HEK293 (cell line): ENCODE measurements around the gene SLC12A8.

Source experiments
- CTCF ChIA-PET: fragments of 350-600 bp; formaldehyde crosslinking; extraction: SDS; loops from one replicate; lab custom pipeline; 2021; ENCODE audit warnings: antibody characterized with exemption; lab: Yijun Ruan, JAX
- POLR2A ChIA-PET: fragments of 300-600 bp; formaldehyde crosslinking; extraction: SDS; loops from one replicate; lab custom pipeline; 2020; ENCODE audit warnings: antibody characterized with exemption, inconsistent platforms; lab: Yijun Ruan, JAX
- H3K27ac ChIP-seq: fragments of 200-500 bp; sonication (Bioruptor generic); 2 replicates; pipeline ENCODE4 v1.5.1; 2014; ENCODE audit warnings: low read depth, low read length, control low read depth, inconsistent platforms; ENCODE audit errors: extremely low read depth
- H3K36me3 ChIP-seq, 2 experiments: fragments of 200-500 bp in 1 of 2; sonication (Bioruptor generic) in 1 of 2; 1 replicate in 1 of 2; 2 replicates in 1 of 2; pipeline ENCODE4 v1.5.1; 2014 to 2017; ENCODE audit warnings: inconsistent platforms in 2 of 2, low read length in 2 of 2; ENCODE audit not compliant: control insufficient read depth in 2 of 2, insufficient read depth in 1 of 2
- H3K4me1 ChIP-seq: fragments of 200-500 bp; sonication (Bioruptor generic); 2 replicates; pipeline ENCODE4 v1.5.1; 2014; ENCODE audit warnings: mild to moderate bottlenecking, low read length, inconsistent platforms; ENCODE audit not compliant: control insufficient read depth, insufficient read depth
- H3K4me3 ChIP-seq: 2 replicates; pipeline ENCODE4 v1.5.1; 2011; ENCODE audit warnings: low read depth, mild to moderate bottlenecking, control low read depth, low read length, moderate library complexity
- H3K9me3 ChIP-seq: fragments of 200-500 bp; sonication (Bioruptor generic); 2 replicates; pipeline ENCODE4 v1.5.1; 2014; ENCODE audit warnings: low read depth, low read length, inconsistent platforms; ENCODE audit not compliant: control insufficient read depth, insufficient read depth
- KLF16 ChIP-seq: fragments of 450-650 bp; formaldehyde crosslinking; IDR thresholded peaks from 2 replicates; pipeline ENCODE4 v1.5.1; 2017; ENCODE audit warnings: missing biosample characterization, missing genetic modification characterization
- OSR2 ChIP-seq: fragments of 450-650 bp; formaldehyde crosslinking; IDR thresholded peaks from 2 replicates; pipeline ENCODE4 v1.5.1; 2016; ENCODE audit warnings: missing biosample characterization, missing genetic modification characterization
- SP2 ChIP-seq: fragments of 450-650 bp; formaldehyde crosslinking; IDR thresholded peaks from 2 replicates; pipeline ENCODE4 v1.5.1; 2016; ENCODE audit warnings: missing biosample characterization, missing genetic modification characterization
- ZBTB1 ChIP-seq: fragments of 450-650 bp; formaldehyde crosslinking; IDR thresholded peaks from 2 replicates; pipeline ENCODE4 v1.5.1; 2016; ENCODE audit warnings: missing biosample characterization, missing genetic modification characterization
- ZBTB8A ChIP-seq: fragments of 450-650 bp; formaldehyde crosslinking; IDR thresholded peaks from 2 replicates; pipeline ENCODE4 v1.5.1; 2016; ENCODE audit warnings: missing biosample characterization, missing genetic modification characterization
- ZFHX2 ChIP-seq: fragments of 450-650 bp; formaldehyde crosslinking; conservative IDR thresholded peaks from 2 replicates; pipeline ENCODE4 v1.5.1; 2016; ENCODE audit warnings: missing biosample characterization, missing genetic modification characterization
- ZFP3 ChIP-seq: fragments of 450-650 bp; formaldehyde crosslinking; IDR thresholded peaks from 2 replicates; pipeline ENCODE4 v1.5.1; 2016; ENCODE audit warnings: low read depth, missing biosample characterization, missing genetic modification characterization
- ZIC2 ChIP-seq: fragments of 450-650 bp; formaldehyde crosslinking; IDR thresholded peaks from 2 replicates; pipeline ENCODE4 v1.5.1; 2016; ENCODE audit warnings: missing biosample characterization, missing genetic modification characterization
- ZNF10 ChIP-seq: fragments of 450-650 bp; formaldehyde crosslinking; IDR thresholded peaks from 2 replicates; pipeline ENCODE4 v1.5.1; 2017; ENCODE audit warnings: missing biosample characterization, missing genetic modification characterization
- ZNF140 ChIP-seq: fragments of 450-650 bp; formaldehyde crosslinking; IDR thresholded peaks from 2 replicates; pipeline ENCODE4 v1.5.1; 2016; ENCODE audit warnings: missing biosample characterization, missing genetic modification characterization
- ZNF239 ChIP-seq: fragments of 450-650 bp; formaldehyde crosslinking; IDR thresholded peaks from 2 replicates; pipeline ENCODE4 v1.5.1; 2016; ENCODE audit warnings: missing biosample characterization, missing genetic modification characterization
- ZNF248 ChIP-seq: fragments of 450-650 bp; formaldehyde crosslinking; IDR thresholded peaks from 2 replicates; pipeline ENCODE4 v1.5.1; 2017; ENCODE audit warnings: missing biosample characterization, missing genetic modification characterization
- ZNF350 ChIP-seq: fragments of 450-650 bp; formaldehyde crosslinking; IDR thresholded peaks from 2 replicates; pipeline ENCODE4 v1.5.0; 2017; ENCODE audit warnings: missing biosample characterization, mild to moderate bottlenecking, missing genetic modification characterization
- ZNF560 ChIP-seq: fragments of 450-650 bp; formaldehyde crosslinking; IDR thresholded peaks from 2 replicates; pipeline ENCODE4 v1.5.1; 2017; ENCODE audit warnings: missing biosample characterization, missing genetic modification characterization, borderline replicate concordance
- ZNF571 ChIP-seq: fragments of 450-650 bp; formaldehyde crosslinking; IDR thresholded peaks from 2 replicates; pipeline ENCODE4 v1.5.0; 2017; ENCODE audit warnings: missing biosample characterization, missing genetic modification characterization
- ZNF660 ChIP-seq: fragments of 450-650 bp; IDR thresholded peaks from 2 replicates; pipeline ENCODE4 v1.5.1; 2018; ENCODE audit warnings: missing biosample characterization, mild to moderate bottlenecking, missing genetic modification characterization
- TF ChIP-seq, protein P1 (sequence below): fragments of 450-650 bp; formaldehyde crosslinking; IDR thresholded peaks from 2 replicates; pipeline ENCODE4 v1.5.1; 2016; ENCODE audit warnings: missing biosample characterization, missing genetic modification characterization
- TF ChIP-seq, protein P2 (sequence below): fragments of 450-650 bp; formaldehyde crosslinking; IDR thresholded peaks from 2 replicates; pipeline ENCODE4 v1.5.1; 2017; ENCODE audit warnings: missing biosample characterization, missing genetic modification characterization
- TF ChIP-seq, protein P3 (sequence below): fragments of 450-650 bp; formaldehyde crosslinking; IDR thresholded peaks from 2 replicates; pipeline ENCODE4 v1.5.1; 2016; ENCODE audit warnings: missing biosample characterization, missing genetic modification characterization
- TF ChIP-seq, protein P4 (sequence below): fragments of 450-650 bp; formaldehyde crosslinking; IDR thresholded peaks from 2 replicates; pipeline ENCODE4 v1.5.1; 2016; ENCODE audit warnings: missing biosample characterization, missing genetic modification characterization

SLC12A8 gene

DNA sequence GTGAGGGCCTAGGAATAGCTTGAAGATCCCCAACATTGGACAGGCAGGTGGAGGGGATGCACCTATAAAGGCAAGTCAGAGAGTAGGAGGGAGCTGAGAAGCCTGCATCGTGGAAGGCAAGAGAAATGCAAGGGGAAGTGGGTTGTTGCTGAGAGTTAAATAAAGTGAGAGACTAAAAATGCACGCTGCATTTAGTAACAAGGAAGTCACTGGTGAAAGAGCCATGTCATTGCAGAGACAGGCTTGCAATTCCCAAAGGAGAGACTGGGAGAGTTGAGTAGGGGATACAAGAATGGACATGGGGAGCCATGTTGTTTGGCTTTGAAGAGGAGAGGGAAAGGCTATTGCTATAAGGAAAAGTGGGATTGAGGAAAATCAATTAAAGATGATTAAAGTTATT is 79.7 kb downstream of the SLC12A8 start:
- ChIA-PET CTCF (interaction anchor here (0.7 kb wide), 1 partner anchor 136 kb away, joined by 3 read pairs; no protein-coding TSS in a partner anchor), POLR2A (interaction anchor here (1.4 kb wide), 1 partner anchor 25 kb away, joined by 3 read pairs; no protein-coding TSS in a partner anchor)
- H3K4me1 ChIP-seq: no peaks in the 10 kb centered on the region
- H3K36me3 ChIP-seq: no peaks in the 10 kb centered on the region
- no peak overlapping the region for H3K4me3 ChIP-seq
- H3K9me3 ChIP-seq: no peaks in the 10 kb centered on the region
- no peak for TF ChIP-seq ZNF571 (tag by site-specific recombination)
- TF ChIP-seq, protein P1, sequence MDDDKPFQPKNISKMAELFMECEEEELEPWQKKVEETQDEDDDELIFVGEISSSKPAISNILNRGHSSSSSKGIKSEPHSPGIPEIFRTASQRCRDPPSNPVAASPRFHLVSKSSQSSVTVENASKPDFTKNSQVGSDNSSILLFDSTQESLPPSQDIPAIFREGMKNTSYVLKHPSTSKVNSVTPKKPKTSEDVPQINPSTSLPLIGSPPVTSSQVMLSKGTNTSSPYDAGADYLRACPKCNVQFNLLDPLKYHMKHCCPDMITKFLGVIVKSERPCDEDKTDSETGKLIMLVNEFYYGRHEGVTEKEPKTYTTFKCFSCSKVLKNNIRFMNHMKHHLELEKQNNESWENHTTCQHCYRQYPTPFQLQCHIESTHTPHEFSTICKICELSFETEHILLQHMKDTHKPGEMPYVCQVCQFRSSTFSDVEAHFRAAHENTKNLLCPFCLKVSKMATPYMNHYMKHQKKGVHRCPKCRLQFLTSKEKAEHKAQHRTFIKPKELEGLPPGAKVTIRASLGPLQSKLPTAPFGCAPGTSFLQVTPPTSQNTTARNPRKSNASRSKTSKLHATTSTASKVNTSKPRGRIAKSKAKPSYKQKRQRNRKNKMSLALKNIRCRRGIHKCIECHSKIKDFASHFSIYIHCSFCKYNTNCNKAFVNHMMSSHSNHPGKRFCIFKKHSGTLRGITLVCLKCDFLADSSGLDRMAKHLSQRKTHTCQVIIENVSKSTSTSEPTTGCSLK: no peak
- no peak for TF ChIP-seq ZFP3
- no peak for TF ChIP-seq ZBTB8A (tag by site-specific recombination)
- no peak for TF ChIP-seq ZNF350 (tag by site-specific recombination)
- no peak for TF ChIP-seq ZIC2 (tag by site-specific recombination)
- TF ChIP-seq SP2 (tag by site-specific recombination): no peak
- TF ChIP-seq KLF16 (tag by site-specific recombination): no peak
- no peak for TF ChIP-seq ZNF560 (tag by site-specific recombination)
- no peak for TF ChIP-seq ZNF660 (tag by site-specific recombination)
- no peak for TF ChIP-seq ZNF10 (tag by site-specific recombination)
- no peak for TF ChIP-seq ZFHX2 (tag by site-specific recombination)
- no peak for TF ChIP-seq OSR2 (tag by site-specific recombination)
- TF ChIP-seq ZNF140 (tag by site-specific recombination): no peak
- TF ChIP-seq, protein P2, sequence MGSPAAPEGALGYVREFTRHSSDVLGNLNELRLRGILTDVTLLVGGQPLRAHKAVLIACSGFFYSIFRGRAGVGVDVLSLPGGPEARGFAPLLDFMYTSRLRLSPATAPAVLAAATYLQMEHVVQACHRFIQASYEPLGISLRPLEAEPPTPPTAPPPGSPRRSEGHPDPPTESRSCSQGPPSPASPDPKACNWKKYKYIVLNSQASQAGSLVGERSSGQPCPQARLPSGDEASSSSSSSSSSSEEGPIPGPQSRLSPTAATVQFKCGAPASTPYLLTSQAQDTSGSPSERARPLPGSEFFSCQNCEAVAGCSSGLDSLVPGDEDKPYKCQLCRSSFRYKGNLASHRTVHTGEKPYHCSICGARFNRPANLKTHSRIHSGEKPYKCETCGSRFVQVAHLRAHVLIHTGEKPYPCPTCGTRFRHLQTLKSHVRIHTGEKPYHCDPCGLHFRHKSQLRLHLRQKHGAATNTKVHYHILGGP (tag by site-specific recombination): no peak
- TF ChIP-seq ZNF248 (tag by site-specific recombination): no peak
- TF ChIP-seq, protein P3, sequence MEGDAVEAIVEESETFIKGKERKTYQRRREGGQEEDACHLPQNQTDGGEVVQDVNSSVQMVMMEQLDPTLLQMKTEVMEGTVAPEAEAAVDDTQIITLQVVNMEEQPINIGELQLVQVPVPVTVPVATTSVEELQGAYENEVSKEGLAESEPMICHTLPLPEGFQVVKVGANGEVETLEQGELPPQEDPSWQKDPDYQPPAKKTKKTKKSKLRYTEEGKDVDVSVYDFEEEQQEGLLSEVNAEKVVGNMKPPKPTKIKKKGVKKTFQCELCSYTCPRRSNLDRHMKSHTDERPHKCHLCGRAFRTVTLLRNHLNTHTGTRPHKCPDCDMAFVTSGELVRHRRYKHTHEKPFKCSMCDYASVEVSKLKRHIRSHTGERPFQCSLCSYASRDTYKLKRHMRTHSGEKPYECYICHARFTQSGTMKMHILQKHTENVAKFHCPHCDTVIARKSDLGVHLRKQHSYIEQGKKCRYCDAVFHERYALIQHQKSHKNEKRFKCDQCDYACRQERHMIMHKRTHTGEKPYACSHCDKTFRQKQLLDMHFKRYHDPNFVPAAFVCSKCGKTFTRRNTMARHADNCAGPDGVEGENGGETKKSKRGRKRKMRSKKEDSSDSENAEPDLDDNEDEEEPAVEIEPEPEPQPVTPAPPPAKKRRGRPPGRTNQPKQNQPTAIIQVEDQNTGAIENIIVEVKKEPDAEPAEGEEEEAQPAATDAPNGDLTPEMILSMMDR (tag by site-specific recombination): no peak
- TF ChIP-seq ZNF239: no peak
- H3K27ac ChIP-seq: no peak overlapping the region

DNA sequence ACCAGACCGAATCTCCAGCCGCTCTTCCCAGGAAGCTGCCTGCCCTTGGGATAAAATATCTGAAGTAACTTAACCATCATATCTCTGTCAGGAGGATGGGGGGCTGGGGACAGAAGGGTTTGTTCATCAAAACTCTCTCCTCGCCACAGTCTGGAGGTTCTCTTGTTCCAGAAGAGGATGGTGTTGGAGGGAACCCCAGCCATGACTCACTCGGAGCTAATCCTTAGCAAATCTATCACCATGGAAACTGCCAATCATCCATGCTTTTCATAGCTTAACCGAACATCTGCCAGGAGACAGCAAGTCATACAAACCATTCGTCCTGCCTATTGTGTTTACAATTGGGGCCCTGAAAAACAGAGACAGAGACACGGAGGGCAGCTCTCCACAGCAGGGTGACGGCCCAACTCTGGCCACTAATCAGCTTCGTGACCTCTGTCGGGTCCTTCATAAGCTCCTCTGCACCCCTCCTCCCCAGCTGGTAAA is 83.0 kb downstream of the SLC12A8 start:
- Histone ChIP-seq H3K27ac (no peak overlapping the region), H3K36me3 (no peaks in the 10 kb centered on the region), H3K4me1 (no peaks in the 10 kb centered on the region), H3K9me3 (no peaks in the 10 kb centered on the region), H3K4me3 (no peak overlapping the region)
- TF ChIP-seq ZBTB1 (tag by site-specific recombination): no peak
- TF ChIP-seq, protein P4, sequence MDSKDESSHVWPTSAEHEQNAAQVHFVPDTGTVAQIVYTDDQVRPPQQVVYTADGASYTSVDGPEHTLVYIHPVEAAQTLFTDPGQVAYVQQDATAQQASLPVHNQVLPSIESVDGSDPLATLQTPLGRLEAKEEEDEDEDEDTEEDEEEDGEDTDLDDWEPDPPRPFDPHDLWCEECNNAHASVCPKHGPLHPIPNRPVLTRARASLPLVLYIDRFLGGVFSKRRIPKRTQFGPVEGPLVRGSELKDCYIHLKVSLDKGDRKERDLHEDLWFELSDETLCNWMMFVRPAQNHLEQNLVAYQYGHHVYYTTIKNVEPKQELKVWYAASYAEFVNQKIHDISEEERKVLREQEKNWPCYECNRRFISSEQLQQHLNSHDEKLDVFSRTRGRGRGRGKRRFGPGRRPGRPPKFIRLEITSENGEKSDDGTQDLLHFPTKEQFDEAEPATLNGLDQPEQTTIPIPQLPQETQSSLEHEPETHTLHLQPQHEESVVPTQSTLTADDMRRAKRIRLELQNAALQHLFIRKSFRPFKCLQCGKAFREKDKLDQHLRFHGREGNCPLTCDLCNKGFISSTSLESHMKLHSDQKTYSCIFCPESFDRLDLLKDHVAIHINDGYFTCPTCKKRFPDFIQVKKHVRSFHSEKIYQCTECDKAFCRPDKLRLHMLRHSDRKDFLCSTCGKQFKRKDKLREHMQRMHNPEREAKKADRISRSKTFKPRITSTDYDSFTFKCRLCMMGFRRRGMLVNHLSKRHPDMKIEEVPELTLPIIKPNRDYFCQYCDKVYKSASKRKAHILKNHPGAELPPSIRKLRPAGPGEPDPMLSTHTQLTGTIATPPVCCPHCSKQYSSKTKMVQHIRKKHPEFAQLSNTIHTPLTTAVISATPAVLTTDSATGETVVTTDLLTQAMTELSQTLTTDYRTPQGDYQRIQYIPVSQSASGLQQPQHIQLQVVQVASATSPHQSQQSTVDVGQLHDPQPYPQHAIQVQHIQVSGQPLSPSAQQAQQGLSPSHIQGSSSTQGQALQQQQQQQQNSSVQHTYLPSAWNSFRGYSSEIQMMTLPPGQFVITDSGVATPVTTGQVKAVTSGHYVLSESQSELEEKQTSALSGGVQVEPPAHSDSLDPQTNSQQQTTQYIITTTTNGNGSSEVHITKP (tag by site-specific recombination): peak; percentile 72
- CTCF ChIA-PET: interaction anchor here (1.0 kb wide), 1 partner anchor 76 kb away, joined by 4 read pairs; no protein-coding TSS in a partner anchor
- POLR2A ChIA-PET: no interaction called here
